Esophagus muscularis mucosa (tissue), 4 donors: Measurements from ENCODE around the gene C1QTNF9B. TPM values are rescaled to one million over a fixed set of nuclear protein-coding genes. Genes with fewer than 3 reads are reported as not detected.

Experiments used
- DNase-seq: peaks from one replicate; pipeline ENCODE4 v3.0.0-alpha.2; 2017; ENCODE audit errors: extremely low spot score
- H3K27ac ChIP-seq, 4 donors: fragments of 200-600 bp; sonication (generic); replicated peaks in 1 of 4; 1 replicate in 3 of 4; 2 replicates in 1 of 4; pipeline ENCODE4 v1.5.1; 2016 to 2019; ENCODE audit warnings: mild to moderate bottlenecking in 1 of 4
- H3K27me3 ChIP-seq, 4 donors: fragments of 200-600 bp; sonication (generic); one replicate each; pipeline versions ENCODE4 v1.5.1 to v1.6.0; 2016 to 2019
- H3K36me3 ChIP-seq, 4 donors: fragments of 200-600 bp; sonication (generic); one replicate each; pipeline ENCODE4 v1.5.1; 2016 to 2019
- H3K4me1 ChIP-seq, 4 donors: fragments of 200-600 bp; sonication (generic); one replicate each; pipeline ENCODE4 v1.5.1; 2016 to 2019
- H3K4me3 ChIP-seq, 4 donors: fragments of 200-600 bp; sonication (generic); 1 replicate in 2 of 4; 2 replicates in 2 of 4; pipeline ENCODE4 v1.5.1; 2016 to 2019; ENCODE audit warnings: mild to moderate bottlenecking in 4 of 4, moderate library complexity in 1 of 4
- H3K9me3 ChIP-seq, 4 donors: fragments of 200-600 bp; sonication (generic); 1 replicate in 3 of 4; 2 replicates in 1 of 4; pipeline ENCODE4 v1.5.1; 2016 to 2019
- EP300 ChIP-seq: sonication (generic); formaldehyde crosslinking; IDR thresholded peaks from one replicate; pipeline ENCODE4 v1.6.1; 2017; ENCODE audit warnings: antibody characterized with exemption
- POLR2A ChIP-seq: fragments of 450-650 bp; IDR thresholded peaks from one replicate; pipeline ENCODE4 v1.6.1; 2017; ENCODE audit warnings: antibody characterized with exemption, moderate library complexity, mild to moderate bottlenecking, low read depth
- POLR2AphosphoS5 ChIP-seq, 2 donors: sonication (generic); formaldehyde crosslinking; IDR thresholded peaks; one replicate each; pipeline ENCODE4 v1.6.1; 2017; ENCODE audit warnings: antibody characterized with exemption in 2 of 2
- WGBS: methylation state at CpG from one replicate; pipeline ENCODE4 v1.1.5; 2018; 5-methylcytosine and 5-hydroxymethylcytosine counted together
- intact Hi-C: fragments of 100-400 bp; cut with DNase I; formaldehyde crosslinking; loops from one replicate; pipeline ENCODE4 v1.15.1; 2023
- total RNA-seq, 4 donors: library from RNA; depleted of rRNA; stranded (reverse); fragments of >200 nt; gene quantifications; one replicate each; pipeline versions ENCODE4 v1.1.0 to v1.2.1, GENCODE V29; 2016
- TF ChIP-seq, protein P1 (sequence below), 3 experiments: fragments of 200-600 bp in 2 of 3; fragments of 450-650 bp in 1 of 3; sonication (generic) in 2 of 3; IDR thresholded peaks; one replicate each; pipeline ENCODE4 v1.5.1; 2017 to 2019; ENCODE audit warnings: antibody characterized with exemption in 3 of 3, mild to moderate bottlenecking in 2 of 3, moderate library complexity in 1 of 3

The C1QTNF9B gene
- total RNA-seq, 4 donors from 2014 or later = 0.32 to 0.86 TPM; not detected in 2

GRCh38 chr13:23877286-23877685, 20.0 kb downstream of the C1QTNF9B start:
- DNase-seq = no peak
- H3K27me3 ChIP-seq = no peaks in the 10 kb centered on the region
- no peak overlapping the region for H3K27ac ChIP-seq
- no peak overlapping the region for H3K4me3 ChIP-seq
- no peaks in the 10 kb centered on the region for H3K4me1 ChIP-seq
- intact Hi-C loops = loop anchor here (10.0 kb wide), 1 partner anchor 162 kb away; no protein-coding TSS in a partner anchor
- WGBS = 89% methylated on average over 4 of the region's 4 CpGs
- TF ChIP-seq EP300 = no peak
- no peak for TF ChIP-seq POLR2A
- TF ChIP-seq, protein P1, sequence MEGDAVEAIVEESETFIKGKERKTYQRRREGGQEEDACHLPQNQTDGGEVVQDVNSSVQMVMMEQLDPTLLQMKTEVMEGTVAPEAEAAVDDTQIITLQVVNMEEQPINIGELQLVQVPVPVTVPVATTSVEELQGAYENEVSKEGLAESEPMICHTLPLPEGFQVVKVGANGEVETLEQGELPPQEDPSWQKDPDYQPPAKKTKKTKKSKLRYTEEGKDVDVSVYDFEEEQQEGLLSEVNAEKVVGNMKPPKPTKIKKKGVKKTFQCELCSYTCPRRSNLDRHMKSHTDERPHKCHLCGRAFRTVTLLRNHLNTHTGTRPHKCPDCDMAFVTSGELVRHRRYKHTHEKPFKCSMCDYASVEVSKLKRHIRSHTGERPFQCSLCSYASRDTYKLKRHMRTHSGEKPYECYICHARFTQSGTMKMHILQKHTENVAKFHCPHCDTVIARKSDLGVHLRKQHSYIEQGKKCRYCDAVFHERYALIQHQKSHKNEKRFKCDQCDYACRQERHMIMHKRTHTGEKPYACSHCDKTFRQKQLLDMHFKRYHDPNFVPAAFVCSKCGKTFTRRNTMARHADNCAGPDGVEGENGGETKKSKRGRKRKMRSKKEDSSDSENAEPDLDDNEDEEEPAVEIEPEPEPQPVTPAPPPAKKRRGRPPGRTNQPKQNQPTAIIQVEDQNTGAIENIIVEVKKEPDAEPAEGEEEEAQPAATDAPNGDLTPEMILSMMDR (IDR thresholded peaks at IDR 0.05) = no peak
- no peak for TF ChIP-seq POLR2AphosphoS5 (IDR thresholded peaks at IDR 0.05)
- H3K9me3 ChIP-seq = no peaks in the 10 kb centered on the region
- H3K36me3 ChIP-seq = peaks cover 9 to 33% (median 19%) of the 10 kb centered on the region in 4 donors

DNA sequence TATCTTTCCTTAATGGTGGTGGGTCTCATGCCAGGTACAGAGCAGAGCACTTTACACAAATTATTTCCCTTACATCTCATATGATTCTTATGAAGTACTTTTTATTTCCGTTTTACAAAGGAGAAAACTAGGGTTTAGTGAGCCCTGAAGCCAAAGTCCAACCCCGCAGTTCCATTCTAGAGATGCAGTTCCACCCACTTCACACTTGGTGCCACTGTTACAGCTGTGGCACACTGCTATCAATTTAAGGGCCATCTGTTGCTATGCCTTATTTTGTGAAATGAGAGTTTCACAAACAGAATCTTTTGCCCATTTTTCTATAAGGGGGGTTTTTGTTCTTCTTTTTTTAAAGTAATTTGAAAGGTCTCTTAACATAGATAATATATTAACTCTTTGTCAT, 21.0 kb downstream of the C1QTNF9B start:
- Histone ChIP-seq H3K9me3 (no peaks in the 10 kb centered on the region), H3K36me3 (peaks cover 9 to 33% (median 17%) of the 10 kb centered on the region in 4 donors), H3K4me3 (no peak overlapping the region), H3K27me3 (no peaks in the 10 kb centered on the region), H3K27ac (no peak overlapping the region), H3K4me1 (peaks cover 0 to 2% (median 0%) of the 10 kb centered on the region in 4 donors)
- DNase-seq = no peak
- WGBS = 78% methylated on average over 2 of the region's 2 CpGs
- no peak for TF ChIP-seq POLR2A
- TF ChIP-seq EP300 = no peak
- no peak for TF ChIP-seq POLR2AphosphoS5 (IDR thresholded peaks at IDR 0.05)
- TF ChIP-seq, protein P1 (IDR thresholded peaks at IDR 0.05) = peak in 1 of 3 experiments; percentile 21
- intact Hi-C loops = loop anchor here (10.0 kb wide), 1 partner anchor 161 kb away; no protein-coding TSS in a partner anchor

GRCh38 chr13:23871616-23872220, 25.6 kb downstream of the C1QTNF9B start:
- WGBS = 89% methylated on average over 2 of the region's 2 CpGs
- intact Hi-C loops = loop anchor here (2.0 to 10.0 kb wide), 3 partner anchors 157 to 405 kb away; no protein-coding TSS in a partner anchor
- TF ChIP-seq, protein P1 (IDR thresholded peaks at IDR 0.05) = peak; percentile 58 to 69 (median 64)
- TF ChIP-seq POLR2AphosphoS5 (IDR thresholded peaks at IDR 0.05) (no peak), EP300 (no peak), POLR2A (no peak)

DNA sequence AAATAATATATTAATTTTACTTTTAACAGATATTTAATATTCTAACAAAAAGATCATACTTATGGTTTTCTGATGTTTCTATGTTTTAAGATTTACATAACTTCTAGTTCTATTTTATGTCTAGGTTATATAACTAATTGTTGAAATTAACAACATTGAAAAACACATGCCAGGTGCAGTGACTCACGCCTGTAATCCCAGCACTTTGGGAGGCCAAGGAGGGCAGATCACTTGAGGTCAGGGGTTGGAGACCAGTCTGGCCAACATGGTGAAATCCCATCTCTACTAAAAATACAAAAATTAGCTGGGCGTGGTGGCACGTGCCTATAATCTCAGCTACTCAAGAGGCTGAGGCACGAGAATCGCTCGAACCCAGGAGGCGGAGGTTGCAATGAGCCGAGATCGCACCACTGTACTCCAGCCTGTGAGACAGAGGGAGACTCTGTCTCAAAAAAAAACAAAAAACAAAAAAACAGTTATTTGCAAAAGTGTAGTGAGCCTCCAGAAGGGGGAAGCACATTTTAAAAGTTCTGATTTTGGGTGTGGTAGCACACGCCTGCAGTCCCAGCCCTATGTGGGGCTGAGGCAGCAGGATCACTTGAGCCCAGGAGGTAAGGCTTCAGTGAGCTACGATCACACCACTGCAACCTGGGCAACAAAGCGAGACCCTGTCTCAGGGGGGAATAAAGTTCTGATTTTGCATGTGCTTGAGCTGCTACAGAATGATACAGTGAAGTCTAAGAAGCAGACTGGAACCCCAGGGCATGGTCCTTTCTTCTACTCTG, 26.8 kb downstream of the C1QTNF9B start:
- Histone ChIP-seq H3K27me3 (no peaks in the 10 kb centered on the region), H3K36me3 (peaks cover 0 to 17% (median 10%) of the 10 kb centered on the region in 4 donors), H3K4me3 (no peak overlapping the region), H3K9me3 (no peaks in the 10 kb centered on the region), H3K4me1 (peaks cover 0 to 10% (median 5%) of the 10 kb centered on the region in 4 donors), H3K27ac (no peak overlapping the region)
- DNase-seq = no peak
- TF ChIP-seq EP300 = no peak
- TF ChIP-seq, protein P1 (IDR thresholded peaks at IDR 0.05) = no peak
- no peak for TF ChIP-seq POLR2A
- no peak for TF ChIP-seq POLR2AphosphoS5 (IDR thresholded peaks at IDR 0.05)
- 92% methylated on average over 11 of the region's 12 CpGs for whole genome bisulfite sequencing
- intact Hi-C loops = loop anchor here (2.0 to 10.0 kb wide), 3 partner anchors 156 to 404 kb away; no protein-coding TSS in a partner anchor

More at GRCh38 chr13:23871616-23872220, 25.6 kb downstream of the C1QTNF9B start:
- Histone ChIP-seq H3K9me3 (no peaks in the 10 kb centered on the region), H3K27me3 (no peaks in the 10 kb centered on the region), H3K36me3 (peaks cover 0 to 17% (median 10%) of the 10 kb centered on the region in 4 donors), H3K4me3 (no peak overlapping the region), H3K27ac (no peak overlapping the region), H3K4me1 (peaks cover 0 to 10% (median 3%) of the 10 kb centered on the region in 4 donors)
- no peak for DNase-seq
